LoVo (cell line): Measurements from ENCODE around the gene ACOX3.
"Not testable (repeated sequence)": the region's sequence is repeated elsewhere in the genome, so short reads cannot be mapped to it uniquely, and the experiment has no call there.

Source experiments
- DNase-seq: peaks from one replicate; pipeline ENCODE4 v3.0.0-alpha.2; 2016; ENCODE audit warnings: low spot score

ACOX3 gene

DNA sequence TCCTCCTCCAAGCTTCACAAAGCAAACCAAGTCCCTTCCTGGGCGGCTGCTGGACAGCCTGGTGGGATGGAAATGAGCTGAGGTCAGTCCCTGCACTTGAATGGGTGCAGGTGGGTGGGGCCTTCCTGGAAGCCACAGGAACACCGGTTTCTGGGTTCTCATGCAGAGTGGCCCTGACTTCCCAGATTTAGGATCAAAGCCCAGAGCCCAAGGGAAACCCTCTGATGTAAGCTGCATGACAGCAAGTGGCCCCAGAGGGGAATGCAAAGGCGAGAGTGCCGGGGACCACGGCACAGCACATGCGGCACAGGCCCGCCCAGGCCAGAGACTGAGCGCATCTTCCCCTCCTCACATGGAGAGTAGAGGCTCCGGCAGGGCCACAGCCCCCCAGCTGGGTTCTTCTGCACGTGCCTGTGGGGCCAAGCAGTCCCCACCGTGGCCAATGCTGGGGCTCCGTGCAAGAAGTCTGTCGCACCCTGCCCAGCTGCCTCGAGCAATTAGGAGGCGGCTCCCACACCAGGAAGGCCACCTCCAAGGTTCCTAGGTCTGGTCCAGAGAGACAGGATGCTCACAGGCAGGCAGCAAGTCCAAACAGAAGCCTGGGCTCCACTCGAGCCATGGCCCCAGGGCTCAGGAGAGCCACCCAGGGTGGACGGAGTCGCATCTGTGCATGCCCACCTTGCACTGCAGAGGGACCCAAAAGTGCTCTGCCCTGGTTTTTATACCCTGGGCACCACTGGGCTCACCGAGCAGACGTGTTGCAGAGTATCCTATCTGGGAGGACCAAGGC is 88.0 kb downstream of the ACOX3 start:
- DNase-seq: no peak

DNA sequence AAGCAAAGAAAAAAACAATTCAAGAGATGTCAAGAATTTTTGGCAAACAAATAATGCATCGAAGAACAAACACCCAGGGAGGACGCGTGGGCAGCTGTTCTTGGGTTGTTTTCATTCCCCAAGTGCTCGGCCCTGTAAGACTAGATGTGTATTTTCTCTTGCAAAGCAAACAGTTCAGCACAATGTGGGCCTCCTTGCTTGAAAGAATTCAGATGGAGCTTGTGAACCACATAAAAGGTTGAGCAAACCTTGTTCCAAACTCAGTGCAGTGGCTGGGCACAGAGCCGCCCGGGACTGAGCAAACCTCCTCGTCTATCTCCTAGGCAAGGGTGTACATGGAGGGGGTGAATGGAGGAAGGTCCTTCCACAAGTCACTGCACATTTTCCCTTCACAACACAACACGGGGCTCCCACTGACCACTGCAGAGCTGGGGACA is 88.6 kb downstream of the ACOX3 start:
- DNase-seq: no peak

DNA sequence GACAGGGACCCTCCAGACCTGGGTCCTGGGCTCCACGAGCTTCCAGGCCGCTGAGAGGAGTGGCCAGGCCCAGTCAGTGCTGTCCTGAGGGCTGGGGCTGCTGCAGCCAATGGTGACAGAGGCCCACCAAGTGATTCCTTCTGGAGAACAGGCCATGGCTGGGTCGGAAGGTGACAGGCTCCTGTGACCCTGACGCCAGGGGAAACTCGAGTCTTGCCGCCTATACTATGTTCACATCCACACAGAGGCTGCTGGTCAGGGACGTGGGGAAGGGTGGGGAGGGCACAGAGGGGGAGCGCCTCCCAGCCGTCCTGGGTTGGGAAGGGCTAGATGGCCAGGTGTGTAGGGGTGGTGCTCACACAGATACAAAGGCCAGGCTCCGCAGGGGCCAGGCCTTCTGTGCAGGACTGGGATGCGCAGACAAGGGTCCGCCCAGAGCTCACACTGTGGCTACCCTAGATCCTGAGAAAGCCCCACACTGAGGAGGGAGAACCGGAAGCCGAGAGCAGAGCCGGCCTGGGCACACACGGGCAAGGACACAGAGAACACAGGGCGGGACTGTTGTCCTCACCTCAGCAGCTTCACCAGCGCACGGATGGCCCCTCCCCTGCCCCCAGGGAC is 89.6 kb downstream of the ACOX3 start:
- DNase-seq: no peak

DNA sequence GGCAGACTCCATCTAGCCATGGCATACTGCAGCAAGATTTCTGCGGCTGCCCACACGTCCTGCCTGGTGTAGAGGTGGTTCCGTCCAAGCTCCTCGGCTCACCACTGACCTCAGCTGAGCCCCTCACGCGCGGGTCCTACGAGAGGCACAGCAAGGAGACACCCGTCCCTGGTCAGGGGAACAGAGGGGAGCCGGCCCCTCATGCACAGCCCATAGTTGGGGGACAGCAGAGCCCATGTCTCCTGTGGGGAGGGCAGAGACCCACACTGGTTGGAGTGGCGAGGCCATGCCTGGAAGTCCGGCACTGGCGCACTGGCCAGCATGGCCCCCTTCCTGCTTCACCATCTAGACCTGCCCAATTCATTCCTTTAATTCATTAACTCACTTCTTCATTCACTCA is 90.2 kb downstream of the ACOX3 start:
- DNase-seq: no peak

DNA sequence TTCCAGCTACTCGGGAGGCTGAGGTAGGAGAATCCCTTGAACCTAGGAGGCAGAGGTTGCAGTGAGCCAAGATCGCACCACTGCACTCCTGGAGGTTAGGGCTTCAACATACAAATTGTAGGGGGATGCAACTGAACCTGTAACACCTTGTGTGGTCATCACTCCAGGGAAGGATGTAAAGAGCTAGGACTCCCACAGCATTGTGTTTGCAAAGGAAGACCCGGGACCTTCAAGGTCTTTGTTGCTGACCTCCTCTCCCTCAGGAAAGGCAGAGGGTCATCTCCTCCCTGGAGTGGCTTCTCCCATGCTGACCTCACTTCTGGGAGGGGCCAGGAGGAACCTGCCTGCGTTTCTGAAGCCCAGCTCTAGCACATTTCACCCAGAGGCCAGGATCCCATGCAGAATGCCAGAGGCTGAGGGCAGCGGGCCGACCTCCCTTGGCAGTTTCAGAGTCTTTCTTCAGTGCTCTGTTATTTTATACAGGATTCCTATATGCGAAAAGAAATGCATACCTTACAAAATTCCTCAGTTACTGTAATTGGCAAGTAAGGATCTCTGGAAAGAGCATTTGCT is 90.8 kb downstream of the ACOX3 start:
- no peak for DNase-seq

DNA sequence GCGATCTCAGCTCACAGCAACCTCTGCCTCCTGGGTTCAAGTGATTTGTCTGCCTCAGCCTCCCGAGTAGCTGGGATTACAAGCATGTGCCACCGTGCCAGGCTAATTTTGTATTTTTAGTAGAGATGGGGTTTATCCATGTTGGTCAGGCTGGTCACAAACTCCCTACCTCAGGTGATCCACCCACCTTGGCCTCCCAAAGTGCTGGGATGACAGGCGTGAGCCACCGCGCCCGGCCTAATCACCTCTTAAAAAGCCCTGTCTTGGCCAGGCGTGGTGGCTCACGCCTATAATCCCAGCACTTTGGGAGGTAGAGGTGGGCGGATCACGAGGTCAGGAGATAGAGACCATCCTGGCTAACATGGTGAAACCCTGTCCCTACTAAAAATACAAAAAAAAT is 91.3 kb downstream of the ACOX3 start:
- not testable (repeated sequence) for DNase-seq

DNA sequence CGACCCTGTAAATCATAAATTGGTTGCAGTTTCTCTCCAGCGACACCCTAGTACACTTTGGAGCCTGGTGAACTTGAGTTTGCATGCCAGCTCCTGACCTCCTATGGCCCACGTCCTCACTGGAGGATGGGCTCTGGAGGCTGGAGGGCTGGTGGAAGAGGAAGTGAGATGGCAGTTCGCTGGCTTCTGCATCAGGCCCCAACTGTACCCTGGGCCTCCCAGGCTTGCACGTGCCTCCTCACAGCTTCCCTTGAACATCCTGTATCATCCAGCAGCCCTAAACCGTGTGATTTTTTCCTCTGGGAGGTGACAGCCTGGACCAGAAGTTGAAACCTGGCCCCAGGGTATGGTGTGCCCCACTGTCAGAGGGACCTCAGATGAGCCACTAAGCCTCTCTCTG is 92.5 kb downstream of the ACOX3 start:
- no peak for DNase-seq

DNA sequence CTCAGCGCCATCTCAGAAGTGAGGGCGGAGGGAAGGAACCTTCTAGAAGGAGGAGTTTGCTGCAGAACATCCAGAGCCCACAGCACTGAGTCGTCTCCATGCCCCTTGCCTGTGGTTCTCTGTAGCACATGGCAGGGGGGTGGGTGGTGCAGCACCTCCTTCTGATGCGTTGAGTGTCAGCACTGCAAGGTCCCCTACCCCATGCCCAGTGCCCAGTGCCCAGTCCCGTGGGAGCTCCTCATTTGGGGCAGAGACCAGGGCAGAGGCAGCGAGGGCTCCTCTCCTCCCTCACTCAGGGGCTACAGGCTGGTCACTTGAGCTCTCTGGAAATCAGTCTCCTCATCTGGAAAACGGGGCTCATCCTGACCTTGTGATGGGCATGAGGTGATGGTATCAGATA is 92.9 kb downstream of the ACOX3 start:
- no peak for DNase-seq

DNA sequence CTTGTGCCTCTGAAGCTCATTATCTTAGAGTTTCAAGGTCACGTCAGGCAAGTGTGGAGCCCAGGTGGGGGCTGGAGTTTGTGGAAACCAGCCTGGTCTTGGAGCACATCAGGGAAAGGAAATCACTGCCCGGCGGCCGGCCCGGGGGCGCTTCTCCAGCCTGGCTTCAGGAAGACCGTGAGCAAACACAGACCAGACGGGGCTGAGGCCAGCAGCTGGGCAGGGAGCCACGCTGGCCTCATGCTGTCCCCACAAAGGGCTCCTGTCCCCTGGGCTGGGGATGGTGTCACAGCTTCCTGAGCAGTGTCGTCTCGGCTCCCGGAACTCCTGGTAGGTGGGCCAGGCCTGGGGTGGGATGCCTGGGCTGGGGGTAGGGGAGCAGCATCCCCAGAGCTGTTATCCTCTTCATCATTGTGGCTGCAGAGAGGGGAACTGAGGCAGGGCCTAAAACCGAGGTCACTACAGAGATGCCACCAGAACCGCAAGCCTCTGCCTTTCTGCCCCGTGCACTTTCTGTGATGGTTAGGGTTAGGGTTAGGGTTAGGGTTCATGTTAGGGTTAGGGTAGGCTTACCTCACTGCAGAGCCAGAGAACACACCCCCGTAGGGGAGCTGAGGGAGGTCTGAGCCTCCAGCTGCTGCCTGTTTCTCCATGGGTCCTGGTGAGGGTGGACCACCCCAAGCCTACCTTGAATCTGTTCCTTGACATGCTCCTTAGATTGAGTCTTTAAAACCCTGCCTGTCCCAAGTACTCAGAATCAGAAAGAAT is 93.5 kb downstream of the ACOX3 start:
- DNase-seq: no peak

DNA sequence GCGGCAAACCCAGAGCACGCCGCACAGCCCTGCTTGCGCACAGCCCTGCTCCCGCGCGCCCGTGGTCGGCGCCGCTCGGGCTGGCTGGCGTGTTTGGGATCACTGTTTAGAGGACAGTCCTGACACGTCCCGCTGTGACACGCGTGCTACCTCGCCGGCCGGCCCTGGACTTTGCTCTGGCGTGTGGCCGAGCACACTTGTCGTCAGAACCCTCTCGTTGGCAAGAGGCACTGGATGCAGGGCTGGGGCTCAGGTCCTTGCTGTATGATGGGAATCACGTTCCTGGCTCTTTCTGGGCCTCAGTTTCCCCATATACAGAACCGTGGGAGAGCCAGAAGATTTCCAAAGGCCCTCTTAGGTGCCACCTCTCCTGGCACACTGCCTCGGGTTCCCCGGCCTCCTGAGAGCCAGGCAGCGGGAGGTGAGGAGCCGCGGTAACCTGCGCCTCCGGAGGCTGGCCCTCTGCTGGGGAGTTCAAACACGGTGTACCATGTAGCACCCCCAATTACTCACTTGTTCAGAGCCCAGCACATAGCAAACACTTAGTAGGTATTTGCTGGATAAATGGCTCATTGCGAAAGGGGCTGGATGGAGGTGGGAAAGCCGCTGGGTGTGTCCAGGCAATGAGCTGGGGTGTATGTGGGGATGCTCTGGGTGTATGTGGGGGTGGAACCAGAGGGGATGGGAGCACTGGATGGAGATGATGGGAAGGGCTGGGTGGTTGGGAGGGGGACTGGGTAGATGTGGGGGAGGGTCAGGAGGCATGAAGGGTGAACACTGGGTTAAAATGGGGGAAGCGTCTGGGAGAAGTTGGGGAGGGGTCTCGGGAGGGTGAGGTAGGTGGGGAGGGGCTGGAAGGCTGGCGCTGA is 94.3 kb downstream of the ACOX3 start:
- no peak for DNase-seq

DNA sequence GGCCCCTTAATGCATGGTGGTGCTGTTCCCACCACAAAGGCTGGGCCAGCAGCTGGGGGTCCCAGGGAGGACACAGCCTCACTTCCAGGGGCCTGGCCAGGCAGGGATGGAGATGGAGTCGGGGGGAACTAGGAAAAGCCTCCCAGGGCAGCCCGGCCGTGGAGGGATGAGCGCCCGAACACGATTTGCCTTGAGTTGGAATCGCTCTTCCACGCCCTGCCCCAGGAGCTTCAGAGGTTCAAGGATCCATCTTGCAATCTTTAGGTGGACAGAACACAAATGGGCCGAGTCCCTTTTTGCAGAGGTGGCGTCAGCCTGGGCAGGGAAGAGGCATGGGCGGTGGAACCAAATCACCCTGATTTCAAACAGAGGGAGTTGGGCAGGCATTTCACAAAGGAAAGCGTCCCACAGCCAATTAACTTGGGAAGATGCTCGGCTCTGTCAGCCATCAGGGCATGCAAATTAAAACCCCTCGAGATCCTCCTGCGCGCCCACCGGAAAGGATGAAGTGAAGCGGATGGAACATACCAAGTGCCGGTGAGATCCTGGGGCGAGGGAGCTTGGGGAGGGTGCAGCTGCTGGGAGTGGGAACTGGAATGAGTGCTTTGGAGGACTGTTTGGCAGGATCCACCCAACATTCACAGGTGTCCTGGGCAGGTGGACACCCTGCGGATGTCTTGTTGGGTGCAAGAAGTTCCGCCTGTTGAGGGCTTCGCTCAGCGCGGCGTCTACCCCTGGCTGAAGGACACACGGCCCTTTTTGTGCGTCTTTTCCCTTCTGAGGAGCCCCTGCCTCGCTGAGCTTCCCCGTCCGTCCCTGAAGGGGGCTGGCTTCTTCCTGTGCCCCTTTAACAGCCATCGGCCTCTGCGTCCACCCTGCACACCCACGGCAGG is 95.2 kb downstream of the ACOX3 start:
- no peak for DNase-seq

DNA sequence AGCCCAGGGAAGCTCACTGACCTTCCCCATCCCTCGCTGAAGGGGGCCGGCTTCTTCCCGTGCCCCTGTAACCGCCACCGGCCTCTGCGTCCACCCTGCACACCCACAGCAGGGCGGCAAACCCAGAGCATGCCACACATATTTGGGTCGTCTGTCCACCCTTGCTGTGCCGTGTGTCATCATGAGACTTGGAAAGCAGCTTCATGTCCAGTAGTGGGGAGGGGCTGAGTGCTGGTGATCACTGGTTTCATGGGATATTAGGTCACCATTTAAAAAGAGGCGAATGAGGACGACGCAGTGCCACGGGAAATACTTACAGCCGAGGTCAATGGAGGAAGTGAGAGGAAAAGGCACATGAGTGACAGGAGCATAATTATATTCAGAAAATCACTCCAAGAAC is 96.1 kb downstream of the ACOX3 start:
- DNase-seq: no peak

DNA sequence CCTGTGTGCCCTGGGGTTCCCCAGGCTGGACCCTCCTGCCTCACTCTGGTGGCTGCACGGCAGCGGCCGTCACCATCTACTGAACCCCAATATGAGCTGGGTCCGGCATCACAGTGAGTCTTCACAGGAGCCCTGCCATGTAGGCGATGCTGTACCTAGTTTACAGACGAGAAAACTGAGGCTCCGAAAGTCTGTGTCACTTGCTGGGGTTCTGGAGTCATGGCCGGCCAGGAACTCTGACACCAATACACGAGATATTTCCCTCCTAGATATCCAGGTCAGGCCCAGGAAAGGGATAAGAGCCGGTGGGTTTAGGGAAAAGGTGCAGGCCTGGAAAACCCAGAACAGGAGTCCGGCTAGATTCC is 96.6 kb downstream of the ACOX3 start:
- DNase-seq: no peak

DNA sequence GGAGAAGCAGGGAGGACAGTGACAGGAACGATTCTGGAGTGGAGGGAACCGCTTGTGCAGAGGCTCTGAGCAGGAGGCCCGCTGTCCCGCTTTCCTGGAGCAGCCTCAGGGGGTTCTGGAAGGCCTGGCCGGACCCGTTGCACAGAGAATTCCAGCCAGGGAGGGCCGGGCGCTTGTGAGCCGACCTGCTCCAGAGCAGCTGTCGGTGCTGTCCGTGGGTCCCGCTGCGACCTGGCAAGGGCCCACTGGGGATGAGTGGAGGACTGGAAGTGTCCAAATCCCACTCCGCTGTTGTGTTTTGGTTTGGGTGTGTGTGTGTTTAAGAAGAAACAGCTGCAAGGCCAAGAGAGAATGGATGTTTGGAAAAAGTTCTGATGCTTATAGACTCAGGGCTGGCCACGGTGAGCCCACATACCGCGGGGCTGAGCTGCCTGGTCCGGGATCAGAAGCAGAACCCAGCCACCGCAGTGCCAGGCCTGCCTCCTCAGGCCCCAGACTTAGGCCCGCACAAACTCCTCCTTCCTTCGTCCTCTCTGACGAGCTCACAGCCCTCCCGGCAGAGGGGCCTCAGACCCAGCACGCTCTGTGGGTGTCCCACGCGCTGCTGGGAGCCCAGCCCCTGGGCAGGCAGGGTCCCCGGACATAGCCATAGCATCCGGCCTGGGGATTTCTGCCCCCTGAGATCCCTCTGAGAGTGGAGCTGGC is 97.1 kb downstream of the ACOX3 start:
- no peak for DNase-seq

DNA sequence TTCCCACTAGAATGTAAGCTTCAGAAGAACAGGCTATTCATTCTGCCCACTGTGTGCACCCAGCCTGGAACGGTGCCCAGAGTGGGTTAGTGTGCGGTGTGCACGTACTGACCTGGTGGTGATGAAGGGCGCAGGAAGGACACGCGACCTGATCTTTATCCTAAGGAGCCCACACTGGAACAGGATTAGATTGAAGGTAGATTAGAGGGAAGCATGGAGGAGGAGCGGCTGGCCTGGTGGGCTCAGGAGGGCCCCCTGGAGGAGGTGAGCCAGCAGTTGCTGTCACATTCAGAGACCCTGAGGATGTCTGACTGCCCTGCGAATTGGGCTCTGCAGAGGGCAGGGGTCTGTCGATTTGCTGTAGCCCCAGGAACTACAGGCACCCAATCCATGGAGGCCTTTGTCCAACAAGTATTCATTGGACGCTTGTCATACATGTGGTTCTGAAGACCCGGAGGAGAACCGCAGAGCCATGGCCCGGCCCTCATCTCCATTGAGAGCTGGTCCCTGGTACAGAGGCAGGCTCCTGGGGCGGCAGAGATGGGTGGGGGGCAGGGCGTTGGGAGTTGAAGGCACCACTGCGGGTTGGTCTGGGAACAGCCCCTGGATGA is 97.8 kb downstream of the ACOX3 start:
- no peak for DNase-seq

DNA sequence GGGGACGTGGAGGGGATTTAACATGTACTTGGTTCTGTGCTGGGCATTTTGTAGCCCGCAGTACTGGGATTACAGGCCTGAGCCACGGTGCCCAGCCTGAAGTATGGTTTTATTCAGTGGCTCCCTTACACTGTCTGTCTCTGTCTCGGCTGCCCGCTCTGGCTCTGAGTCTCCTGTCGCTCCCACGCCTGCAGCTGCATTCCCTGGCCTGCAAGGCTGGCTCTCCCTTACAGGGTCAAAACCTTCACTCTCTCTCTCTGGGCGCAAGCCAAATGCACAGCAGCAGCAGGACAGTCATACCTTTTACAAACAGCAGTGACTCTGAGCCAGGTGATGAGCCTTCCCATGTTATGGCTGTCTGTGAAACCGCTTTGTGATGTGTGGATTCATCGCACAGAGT is 98.8 kb downstream of the ACOX3 start:
- no peak for DNase-seq

DNA sequence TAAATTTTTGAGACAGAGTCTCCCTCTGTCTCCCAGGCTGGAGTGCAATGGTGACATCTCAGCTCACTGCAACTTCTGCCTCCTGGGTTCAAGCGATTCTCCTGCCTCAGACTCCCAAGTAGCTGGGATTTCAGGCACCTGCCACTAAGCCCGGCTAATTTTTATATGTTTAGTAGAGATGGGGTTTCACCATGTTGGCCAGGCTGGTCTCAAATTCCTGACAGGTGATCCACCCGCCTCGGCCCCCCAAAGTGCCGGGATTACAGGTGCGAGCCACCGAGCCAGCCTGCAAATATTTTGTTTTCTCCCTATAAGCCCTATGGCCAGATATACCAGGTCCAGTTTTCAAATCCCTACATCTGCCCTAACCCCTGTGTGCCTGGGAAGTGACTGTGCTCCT is 99.2 kb downstream of the ACOX3 start:
- not testable (repeated sequence) for DNase-seq

DNA sequence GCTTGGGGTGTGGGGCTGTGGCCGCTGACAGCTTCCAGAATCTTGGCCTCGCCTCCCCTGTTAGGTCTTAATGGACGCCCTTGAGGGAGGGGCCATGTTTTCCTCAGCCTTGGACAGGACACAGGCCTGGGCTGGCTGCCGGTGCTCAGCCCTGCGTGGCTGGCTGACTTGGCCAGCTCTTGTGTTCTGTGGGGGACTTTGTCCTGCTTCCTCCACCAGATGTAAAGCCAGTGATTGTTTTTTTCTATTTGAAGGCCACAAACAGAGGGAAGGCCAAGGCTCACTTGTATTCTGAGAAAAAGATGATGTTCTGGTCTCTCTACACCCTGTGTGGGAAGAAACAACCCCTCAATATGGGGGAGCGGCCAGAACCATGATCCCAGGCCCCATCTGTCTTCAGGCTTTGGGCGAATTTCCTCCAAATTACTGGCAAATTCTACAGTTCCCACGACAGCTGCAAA is 99.7 kb downstream of the ACOX3 start:
- no peak for DNase-seq

DNA sequence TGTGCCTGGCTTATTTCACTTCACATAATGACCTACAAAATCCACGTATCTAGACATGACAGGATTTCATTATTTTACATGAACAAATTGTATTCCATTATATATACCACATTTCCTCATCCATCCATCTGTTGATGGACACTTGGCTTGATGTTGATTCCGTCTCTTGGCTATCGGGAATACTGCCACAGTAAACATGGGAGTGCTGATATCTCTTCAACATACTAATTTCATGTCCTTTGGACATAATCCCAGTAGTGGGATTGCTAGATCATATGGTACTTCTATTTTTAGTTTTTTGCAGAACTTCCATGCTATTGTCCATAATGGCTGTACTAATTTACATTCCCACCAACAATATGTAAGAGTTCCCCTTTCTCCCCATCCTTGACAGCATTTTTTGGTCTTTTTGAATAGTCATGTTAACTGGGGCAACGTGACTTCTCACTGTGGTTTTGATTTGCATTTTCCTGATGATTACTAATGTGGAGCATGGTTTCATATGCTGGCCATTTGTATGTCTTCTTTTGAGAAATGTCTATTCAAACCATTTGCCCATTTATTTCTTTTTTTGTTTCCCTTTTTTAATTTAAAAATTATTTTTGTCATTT is 102.1 kb downstream of the ACOX3 start:
- DNase-seq: no peak
